Gastroesophageal sphincter (tissue), 4 donors: ENCODE data around the gene QPCT. TPM values are rescaled to one million over a fixed set of nuclear protein-coding genes. Genes with fewer than 3 reads are reported as not detected.

ENCODE experiments used
- ATAC-seq: fragments of 150-250 bp; one replicate; pipeline ENCODE4 v1.9.1; 2016; ENCODE audit warnings: mild to moderate bottlenecking, moderate library complexity
- H3K27ac ChIP-seq, 4 donors: fragments of 200-600 bp; sonication (generic) in 3 of 4; 1 replicate in 3 of 4; 2 replicates in 1 of 4; pipeline ENCODE4 v1.5.1; 2016 to 2019
- H3K27me3 ChIP-seq: fragments of 200-600 bp; sonication (generic); one replicate; pipeline ENCODE4 v1.5.1; 2019
- H3K36me3 ChIP-seq, 2 donors: fragments of 200-600 bp; sonication (generic); one replicate each; pipeline ENCODE4 v1.5.1; 2019; ENCODE audit warnings: control low read depth in 1 of 2
- H3K4me1 ChIP-seq, 3 donors: fragments of 200-600 bp; sonication (generic); 1 replicate in 2 of 3; 2 replicates in 1 of 3; pipeline ENCODE4 v1.5.1; 2016 to 2019; ENCODE audit warnings: control low read depth in 2 of 3
- H3K4me3 ChIP-seq, 2 donors: fragments of 200-600 bp; sonication (generic); one replicate each; pipeline ENCODE4 v1.5.1; 2019; ENCODE audit warnings: mild to moderate bottlenecking in 1 of 2, moderate library complexity in 1 of 2
- H3K9me3 ChIP-seq, 3 donors: fragments of 200-600 bp; sonication (generic); one replicate each; pipeline ENCODE4 v1.5.1; 2017 to 2019; ENCODE audit warnings: control low read depth in 2 of 3
- CTCF ChIP-seq, 4 experiments: fragments of 200-600 bp in 2 of 4; fragments of 450-650 bp in 2 of 4; sonication (generic) in 1 of 4; IDR thresholded peaks; one replicate each; pipeline ENCODE4 v1.5.1; 2017 to 2019; ENCODE audit warnings: antibody characterized with exemption in 4 of 4, mild to moderate bottlenecking in 2 of 4, moderate library complexity in 2 of 4
- EP300 ChIP-seq: sonication (generic); formaldehyde crosslinking; IDR thresholded peaks from one replicate; pipeline ENCODE4 v1.6.1; 2017; ENCODE audit warnings: antibody characterized with exemption, mild to moderate bottlenecking
- POLR2A ChIP-seq, 2 donors: fragments of 450-650 bp; IDR thresholded peaks; one replicate each; pipeline ENCODE4 v1.6.1; 2017; ENCODE audit warnings: antibody characterized with exemption in 2 of 2, mild to moderate bottlenecking in 2 of 2, moderate library complexity in 1 of 2
- POLR2AphosphoS5 ChIP-seq: sonication (generic); formaldehyde crosslinking; IDR thresholded peaks from one replicate; pipeline ENCODE4 v1.6.1; 2017; ENCODE audit warnings: antibody characterized with exemption
- WGBS, 2 donors: methylation state at CpG; one replicate each; pipeline ENCODE4 v1.1.5; 2018; ENCODE audit warnings: low coverage in 1 of 2; 5-methylcytosine and 5-hydroxymethylcytosine counted together
- total RNA-seq, 4 donors: library from RNA; depleted of rRNA; stranded (reverse); fragments of >200 nt; gene quantifications; one replicate each; pipeline ENCODE4 v1.1.0, GENCODE V29; 2016

Gene QPCT
- total RNA-seq, 4 donors from 2014 or later: 1.5 to 5.2 (median 2.6) TPM

GRCh38 chr2:37330681-37331080 lies 13.7 kb upstream of the QPCT start:
- H3K4me3 ChIP-seq: no peak overlapping the region
- peaks cover 0 to 16% (median 0%) of the 10 kb centered on the region in 3 donors for H3K4me1 ChIP-seq
- no peak for ATAC-seq
- TF ChIP-seq POLR2A (IDR thresholded peaks at IDR 0.05) (no peak), CTCF (IDR thresholded peaks at IDR 0.05) (no peak), POLR2AphosphoS5 (no peak), EP300 (no peak)
- no peaks in the 10 kb centered on the region for H3K9me3 ChIP-seq
- H3K36me3 ChIP-seq: no peaks in the 10 kb centered on the region
- H3K27ac ChIP-seq: no peak overlapping the region
- H3K27me3 ChIP-seq: no peaks in the 10 kb centered on the region

- Histone ChIP-seq H3K4me1 (no peaks in the 10 kb centered on the region), H3K4me3 (no peak overlapping the region), H3K27ac (no peak overlapping the region), H3K27me3 (no peaks in the 10 kb centered on the region), H3K9me3 (no peaks in the 10 kb centered on the region), H3K36me3 (no peaks in the 10 kb centered on the region)
- 81 to 93% methylated on average over 3 of the region's 3 CpGs for WGBS, 2 donors
- TF ChIP-seq EP300 (no peak), POLR2AphosphoS5 (no peak), CTCF (IDR thresholded peaks at IDR 0.05) (no peak), POLR2A (IDR thresholded peaks at IDR 0.05) (no peak)
- ATAC-seq: no peak
Measured at GRCh38 chr2:37332560-37332959, 11.9 kb upstream of the QPCT start.

- TF ChIP-seq EP300 (no peak), POLR2A (IDR thresholded peaks at IDR 0.05) (no peak), POLR2AphosphoS5 (no peak), CTCF (IDR thresholded peaks at IDR 0.05) (no peak)
- no peaks in the 10 kb centered on the region for H3K27me3 ChIP-seq
- no peaks in the 10 kb centered on the region for H3K36me3 ChIP-seq
- WGBS, 2 donors: 88 to 90% methylated on average over 2 of the region's 2 CpGs
- no peaks in the 10 kb centered on the region for H3K9me3 ChIP-seq
- H3K4me1 ChIP-seq: no peaks in the 10 kb centered on the region
- ATAC-seq: no peak
- H3K4me3 ChIP-seq: no peak overlapping the region
- no peak overlapping the region for H3K27ac ChIP-seq
Measured at GRCh38 chr2:37333256-37333655, 11.2 kb upstream of the QPCT start.

- H3K9me3 ChIP-seq: no peaks in the 10 kb centered on the region
- H3K36me3 ChIP-seq: no peaks in the 10 kb centered on the region
- H3K27me3 ChIP-seq: no peaks in the 10 kb centered on the region
- TF ChIP-seq CTCF (IDR thresholded peaks at IDR 0.05) (no peak), POLR2AphosphoS5 (no peak), POLR2A (IDR thresholded peaks at IDR 0.05) (no peak), EP300 (no peak)
- no peak overlapping the region for H3K4me3 ChIP-seq
- no peaks in the 10 kb centered on the region for H3K4me1 ChIP-seq
- H3K27ac ChIP-seq: no peak overlapping the region
- 90 to 93% methylated on average over 2 of the region's 2 CpGs for WGBS, 2 donors
- no peak for ATAC-seq
Measured at GRCh38 chr2:37335604-37336003, 8.8 kb upstream of the QPCT start.

GRCh38 chr2:37337620-37338280 lies 6.7 kb upstream of the QPCT start:
- Histone ChIP-seq H3K9me3 (no peaks in the 10 kb centered on the region), H3K4me3 (no peak overlapping the region), H3K27me3 (no peaks in the 10 kb centered on the region), H3K4me1 (no peaks in the 10 kb centered on the region), H3K36me3 (no peaks in the 10 kb centered on the region), H3K27ac (no peak overlapping the region)
- TF ChIP-seq CTCF (IDR thresholded peaks at IDR 0.05): no peak
- TF ChIP-seq POLR2AphosphoS5: no peak
- no peak for TF ChIP-seq EP300
- no peak for TF ChIP-seq POLR2A (IDR thresholded peaks at IDR 0.05)
- no peak for ATAC-seq
- 74 to 81% methylated on average over 6 to 7 of the region's 7 CpGs for WGBS, 2 donors
